Inflammatory macrophage (primary cell): ENCODE data around the gene AATK.

Experiments used
- DNase-seq, 2 donors: peaks; one replicate each; pipeline ENCODE4 v3.0.0-alpha.2; 2020 to 2022

The AATK gene

DNA sequence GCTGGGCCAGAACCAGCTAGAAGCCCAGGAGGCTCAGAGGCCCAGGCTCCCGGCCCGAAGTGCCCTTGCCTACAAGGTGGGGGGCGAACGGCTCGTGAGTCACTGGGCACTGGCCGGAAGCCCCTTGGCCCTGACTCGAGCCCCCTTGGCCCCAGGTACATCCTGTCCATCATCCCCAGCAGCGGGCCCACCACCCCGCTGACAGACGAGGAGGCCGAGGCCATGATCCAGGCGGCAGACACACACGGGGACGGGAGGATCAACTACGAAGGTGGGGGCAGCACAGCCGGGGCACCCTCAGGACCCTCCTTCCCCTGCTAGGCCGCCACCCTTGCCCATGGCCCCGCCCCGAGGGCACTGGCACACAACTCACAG, 15.8 kb upstream of the AATK start:
- DNase-seq, result no peak

DNA sequence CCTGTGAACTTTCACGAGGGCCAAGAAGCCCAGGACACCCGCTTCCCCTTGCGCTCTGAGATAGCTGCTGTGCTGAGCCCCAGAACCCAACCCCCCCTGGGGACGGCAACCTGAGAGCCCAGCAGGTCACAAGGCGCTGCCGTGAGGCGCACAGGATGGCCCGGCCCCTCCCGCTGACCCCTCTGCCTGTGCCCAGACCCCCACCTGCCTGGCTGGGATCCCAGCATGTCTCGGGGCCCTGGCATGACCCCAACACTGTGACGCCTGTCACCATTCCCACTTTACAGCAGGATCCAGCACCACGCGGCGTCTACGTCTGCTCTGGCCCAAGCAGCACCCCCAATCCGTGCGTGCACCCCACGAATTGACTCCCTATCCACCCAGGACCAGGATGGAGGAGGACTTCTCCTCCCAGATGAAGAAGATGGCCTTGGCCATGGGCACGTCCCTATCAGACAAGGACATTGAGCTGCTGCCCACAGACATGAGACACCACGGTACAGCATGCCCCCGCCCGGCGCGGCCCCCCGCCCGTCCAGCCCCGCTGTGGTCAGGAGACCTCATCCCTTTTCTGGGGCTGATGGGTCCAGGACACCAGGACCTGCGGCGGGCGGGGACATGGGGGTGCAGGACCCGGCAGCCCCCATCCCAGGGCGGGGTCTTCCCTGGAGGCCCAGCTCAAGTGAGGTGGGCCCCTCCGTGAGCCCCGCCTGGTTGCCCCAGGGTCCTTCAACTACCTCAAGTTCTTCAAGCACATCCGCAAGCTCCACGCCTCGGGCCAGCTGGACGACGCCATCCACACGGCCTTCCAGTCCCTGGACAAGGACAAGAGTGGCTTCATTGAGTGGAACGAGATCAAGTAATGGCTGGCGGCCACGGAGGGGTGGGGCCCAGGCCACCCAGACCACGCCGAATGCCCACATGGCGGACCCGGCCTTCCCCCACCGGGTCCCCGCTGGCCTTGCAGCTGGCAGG, 15.1 kb upstream of the AATK start:
- no peak for DNase-seq

DNA sequence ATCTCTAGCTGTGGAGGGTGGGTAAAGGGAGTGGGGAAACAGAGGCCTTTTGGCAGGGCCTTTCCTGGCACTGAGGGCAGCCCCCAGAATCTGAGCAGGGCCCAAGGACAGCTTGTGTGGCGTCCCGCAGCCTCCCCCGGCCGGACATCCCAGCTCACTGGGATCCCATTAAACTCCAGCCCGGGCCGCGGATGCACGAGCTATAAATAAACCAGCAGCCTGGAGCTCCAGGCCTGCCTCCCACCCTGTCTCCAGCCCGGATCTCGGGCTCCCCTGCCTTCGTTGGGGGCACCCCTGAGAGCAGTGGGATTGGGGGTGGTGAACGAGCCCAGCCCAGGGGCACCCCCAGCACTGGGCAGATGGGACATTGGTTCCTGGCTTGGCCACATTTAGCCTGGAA, 13.8 kb upstream of the AATK start:
- no peak for DNase-seq

DNA sequence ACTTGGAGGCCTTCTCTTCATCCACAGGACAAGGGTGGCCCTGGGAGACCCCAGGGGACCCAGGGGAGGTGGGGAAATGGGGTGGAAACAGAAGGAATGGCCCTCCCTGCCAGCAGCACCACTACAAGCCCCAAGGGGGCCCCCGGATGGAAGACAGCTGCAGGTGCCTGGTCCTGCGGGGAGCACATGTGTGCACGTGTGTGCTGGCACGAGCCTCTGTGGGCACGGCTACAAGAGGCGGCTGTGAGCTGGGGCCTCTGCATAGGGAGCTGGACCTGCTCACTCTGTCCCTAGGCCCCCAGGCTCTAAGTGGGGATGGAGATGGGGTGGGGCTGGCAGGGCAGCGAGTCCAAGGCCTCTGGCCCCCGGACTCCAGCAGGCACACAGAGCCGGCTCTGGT, 13.2 kb upstream of the AATK start:
- DNase-seq, result no peak

DNA sequence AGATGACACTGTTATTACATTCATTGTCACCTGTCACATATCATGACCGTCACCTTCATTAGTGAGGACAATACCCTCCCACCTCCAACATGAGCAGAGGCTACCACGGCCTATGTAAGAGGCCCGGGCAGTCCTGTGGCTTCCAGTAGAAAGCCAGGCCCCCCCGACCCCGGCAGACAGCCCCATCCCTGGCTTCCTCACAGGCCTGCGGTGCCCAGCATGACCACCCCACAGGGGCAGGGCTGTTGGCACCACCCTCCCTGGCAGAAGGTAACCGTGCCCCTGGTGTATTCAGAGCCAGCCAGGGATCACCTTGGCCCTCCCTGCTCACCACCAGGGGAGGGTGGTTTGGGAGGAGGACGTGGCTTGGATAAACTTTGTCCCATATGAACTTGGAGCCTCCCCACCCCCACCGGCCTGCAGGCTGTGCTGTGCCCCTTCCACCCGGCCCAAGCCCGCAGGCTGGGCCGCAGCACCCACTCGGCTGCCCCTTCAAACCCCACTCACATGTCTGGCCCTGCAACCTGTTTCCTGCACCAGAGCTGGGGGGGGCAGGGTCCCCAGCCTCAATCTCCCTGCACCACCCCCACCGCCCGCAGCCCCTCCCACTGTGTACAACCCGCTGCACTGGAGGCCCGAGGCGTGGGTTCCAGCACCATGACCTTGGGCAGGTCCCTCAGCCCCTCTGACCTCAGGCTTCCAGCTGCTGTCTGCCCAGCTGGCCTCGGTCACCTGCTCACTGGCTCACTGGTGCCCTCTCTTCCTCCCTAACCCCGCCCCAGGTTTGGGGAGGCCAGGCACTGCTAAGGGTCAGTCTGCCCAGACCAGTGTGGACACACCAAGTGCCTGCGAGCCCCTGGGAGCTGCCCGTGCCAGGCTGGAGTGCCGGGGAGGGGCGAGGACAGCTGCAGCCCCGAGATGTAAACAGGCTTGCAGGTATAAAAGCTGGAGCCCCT, 12.4 kb upstream of the AATK start:
- DNase-seq, result no peak

DNA sequence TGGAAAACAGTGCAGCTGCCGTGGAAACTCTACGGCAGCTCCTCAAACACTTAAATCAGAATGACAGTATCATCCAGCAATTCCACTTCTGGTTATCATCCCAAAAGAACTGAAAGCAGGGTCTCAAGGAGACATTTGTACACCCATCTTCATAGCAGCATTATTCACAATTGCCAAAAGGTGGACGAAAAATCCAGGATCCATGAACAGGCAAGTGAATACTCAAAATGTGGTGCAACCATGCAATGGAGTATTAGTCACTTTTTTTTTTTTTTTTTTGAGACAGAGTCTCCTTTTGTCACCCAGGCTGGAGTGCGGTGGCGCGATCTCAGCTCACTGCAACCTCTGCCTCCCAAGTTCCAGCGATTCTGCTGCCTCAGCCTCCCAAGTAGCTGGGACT, 10.6 kb upstream of the AATK start:
- DNase-seq, result peak in 1 of 2 donors; percentile 39

DNA sequence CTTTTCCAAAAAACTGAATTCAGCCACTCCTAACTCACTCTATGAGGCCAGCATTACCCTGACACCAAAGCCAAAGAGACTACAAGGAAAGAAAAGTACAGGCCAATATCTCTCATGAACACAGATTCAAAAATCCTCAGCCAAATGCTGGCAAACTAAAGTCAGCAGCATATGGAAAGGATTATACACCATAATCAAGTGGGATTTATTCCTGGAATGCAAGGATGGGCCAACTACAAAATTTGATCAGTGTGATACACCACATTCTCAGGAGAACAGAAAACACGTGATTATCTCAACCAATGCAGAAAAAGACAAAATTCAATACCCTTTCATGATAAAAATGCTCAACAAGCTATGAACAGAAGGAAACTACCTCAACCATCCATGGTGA, 7.7 kb upstream of the AATK start:
- DNase-seq, result no peak

DNA sequence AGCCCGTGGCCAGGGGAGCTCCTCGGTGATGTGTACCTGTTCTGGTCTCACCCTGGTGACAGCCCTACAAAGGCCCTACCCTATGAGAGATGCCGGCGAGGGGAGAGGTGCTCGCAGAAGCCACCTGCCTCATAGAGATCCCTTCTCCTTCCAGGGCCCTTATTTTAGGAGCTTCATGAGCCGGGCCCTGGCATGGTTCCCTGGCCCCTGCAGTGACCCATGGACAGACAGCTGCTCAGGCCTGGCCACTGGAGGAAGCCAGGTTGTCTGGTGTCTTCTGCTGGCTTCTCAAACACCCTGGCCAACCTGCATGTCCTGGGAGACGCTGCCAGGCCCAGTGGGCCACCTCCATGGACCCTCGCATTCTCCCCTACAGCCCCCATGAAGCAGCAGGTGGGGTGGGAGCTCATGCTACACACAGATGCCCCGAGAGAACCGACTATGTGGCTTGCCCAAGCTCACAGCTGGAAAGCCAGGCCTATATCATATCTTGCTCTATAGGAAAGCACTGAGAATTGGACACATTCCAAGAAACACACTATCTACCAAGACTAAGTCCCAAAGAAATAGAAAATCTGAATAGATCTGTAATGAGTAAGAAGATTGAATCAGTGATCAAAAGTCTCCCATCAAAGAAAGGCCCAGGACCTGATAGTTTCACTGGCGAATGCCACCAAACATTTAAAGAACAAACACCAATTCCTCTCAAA, 7.2 kb upstream of the AATK start:
- no peak for DNase-seq

DNA sequence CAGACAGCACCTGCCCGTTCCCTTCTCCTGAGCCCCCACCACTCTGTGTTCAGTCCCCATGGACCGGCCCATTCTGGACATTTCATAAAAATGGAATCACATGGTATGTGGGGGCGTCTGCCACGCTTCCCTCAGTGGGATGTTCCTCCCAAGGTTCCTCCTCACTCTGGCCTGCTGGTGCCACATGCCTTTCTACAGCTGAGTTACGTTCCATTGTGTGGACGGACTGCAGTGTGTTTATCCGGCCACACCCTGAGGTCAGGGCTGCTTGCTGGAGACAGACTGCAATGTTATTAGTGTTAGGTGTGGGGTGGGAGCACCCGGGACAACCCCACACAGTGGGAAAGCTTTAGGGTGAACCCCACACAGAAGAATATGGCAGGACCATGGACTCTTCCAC, 5.9 kb upstream of the AATK start:
- DNase-seq, result peak; percentile 67 to 85

DNA sequence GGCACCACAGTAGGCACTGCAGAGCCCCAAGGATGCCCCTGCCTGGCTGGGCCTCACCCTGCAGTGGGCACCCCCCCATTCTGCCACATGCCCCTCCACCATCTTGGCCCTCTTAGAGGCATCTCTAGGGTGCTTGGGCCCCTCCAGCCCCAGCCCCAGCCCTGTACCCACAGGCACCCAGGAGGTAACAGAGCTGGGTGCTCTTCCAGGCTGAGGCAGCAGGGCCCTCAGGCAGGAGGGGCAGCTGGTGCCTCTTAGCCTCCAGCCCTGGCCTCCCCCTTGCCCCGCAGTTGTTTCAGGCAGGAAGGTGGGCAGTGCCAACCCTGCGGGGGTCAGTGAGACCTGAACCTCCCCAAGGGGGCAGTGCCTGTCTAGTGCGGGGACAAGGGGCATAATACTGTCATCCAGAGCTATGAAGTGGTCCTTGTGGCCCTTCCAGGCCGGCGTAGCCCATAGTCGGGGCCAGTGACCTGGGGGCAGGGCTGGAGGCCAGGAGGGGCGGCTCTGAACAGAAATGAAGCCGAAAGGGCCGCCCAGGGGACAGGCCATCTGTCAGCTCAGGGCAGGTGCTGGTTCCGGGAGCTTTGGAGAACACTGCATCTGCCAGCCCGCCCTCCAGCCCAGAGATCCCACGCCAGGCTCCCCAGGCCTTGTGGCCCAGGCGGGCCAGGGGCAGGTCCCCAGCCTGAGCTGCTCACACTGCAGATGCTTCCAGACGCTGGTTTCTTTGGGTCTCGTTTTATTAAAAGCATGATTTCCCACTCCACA, 4.9 kb upstream of the AATK start:
- DNase-seq, result no peak

DNA sequence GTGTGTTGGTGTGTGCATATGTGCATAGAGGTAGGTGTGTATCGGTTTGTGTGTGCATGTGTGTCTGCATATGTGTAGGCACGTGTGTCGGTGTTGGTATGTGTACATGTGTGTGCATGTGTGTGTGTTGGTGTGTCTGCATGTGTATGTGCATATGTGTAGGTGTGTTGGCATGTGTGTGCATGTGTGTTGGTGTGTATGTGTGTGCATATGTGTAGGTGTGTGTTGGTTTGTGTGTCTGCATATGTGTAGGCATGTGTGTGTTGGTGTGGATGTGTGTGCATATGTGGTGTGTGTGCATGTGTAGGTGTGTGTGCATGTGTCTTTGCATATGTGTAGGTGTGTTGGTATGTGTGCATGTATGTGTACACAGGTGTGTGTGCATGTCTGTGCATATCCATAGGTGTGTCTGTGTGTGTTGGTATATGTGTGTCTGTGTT, 3.9 kb upstream of the AATK start:
- DNase-seq, result no peak

DNA sequence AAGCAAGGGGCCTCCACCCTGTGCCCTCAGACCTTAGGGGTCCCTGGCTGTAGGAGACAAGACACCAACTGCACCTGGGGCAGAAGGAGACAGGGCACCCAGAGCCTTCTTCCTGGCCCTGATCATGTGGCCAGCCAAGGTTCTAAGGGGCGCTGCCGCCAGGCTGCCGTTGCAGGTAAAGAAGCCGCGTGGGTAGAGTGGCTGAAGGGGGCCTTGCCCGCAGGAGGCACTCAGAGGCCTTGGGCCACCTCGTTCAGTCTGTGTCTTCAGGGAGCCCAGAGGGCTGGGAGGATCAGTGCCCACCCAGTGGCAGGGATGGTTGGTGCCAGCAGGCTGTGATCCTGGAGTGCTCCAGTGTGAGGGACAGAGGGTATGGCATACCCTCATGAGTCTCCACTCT, 1.6 kb upstream of the AATK start:
- DNase-seq, result no peak

DNA sequence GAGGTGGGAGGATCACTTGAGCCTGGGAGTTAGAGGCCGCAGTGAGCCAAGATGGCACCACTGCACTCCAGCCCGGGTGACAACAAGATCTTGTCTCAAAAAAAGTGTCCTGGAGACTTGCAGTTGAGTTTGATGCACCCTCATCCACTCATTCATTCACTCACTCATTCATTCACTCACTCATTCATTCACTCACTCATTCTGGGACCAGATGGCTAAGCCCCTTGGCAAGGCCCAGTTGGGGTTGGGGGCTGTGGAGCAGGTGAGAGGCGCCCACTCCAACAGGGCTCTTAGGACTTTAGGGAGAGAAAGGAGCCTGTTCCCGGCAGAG, 1.1 kb upstream of the AATK start:
- DNase-seq, result no peak

DNA sequence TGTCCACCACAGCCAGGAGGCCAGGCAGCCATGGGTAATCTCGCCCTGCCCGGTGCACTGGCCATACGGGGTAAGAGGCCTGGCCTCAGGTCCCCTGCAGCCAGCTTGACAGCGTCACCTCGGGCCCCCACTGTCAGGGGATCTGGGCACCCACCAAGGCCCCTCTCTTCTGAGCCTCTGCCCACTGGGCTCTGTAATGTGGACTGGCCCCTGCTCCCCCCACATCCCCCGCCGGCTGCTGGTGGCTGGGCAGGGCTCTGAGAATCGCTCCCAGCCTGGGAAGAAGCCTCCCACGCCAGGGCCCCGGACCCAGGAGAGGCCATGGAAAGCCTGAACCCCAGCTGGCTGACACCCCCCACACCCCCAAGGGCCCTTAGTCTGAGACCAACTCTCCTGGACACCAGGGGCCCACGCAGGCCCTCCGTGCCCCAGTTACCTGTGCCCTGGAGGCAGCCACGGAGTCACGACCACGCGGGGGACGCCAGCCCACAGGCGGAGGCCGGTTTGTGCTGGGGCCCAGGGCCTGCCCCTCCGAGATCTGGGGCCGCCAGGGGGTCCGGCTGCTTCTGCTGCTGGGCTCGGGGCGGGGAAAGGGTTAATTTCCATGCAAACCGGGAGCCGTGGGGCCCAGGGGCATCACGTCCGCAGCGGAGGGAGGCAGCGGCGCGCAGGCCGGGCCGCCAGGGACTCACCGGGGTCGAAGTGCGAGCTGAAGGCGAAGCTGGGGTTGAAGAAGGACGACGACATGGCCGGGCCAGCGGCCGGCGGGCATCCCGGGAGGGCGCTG, 582 bp downstream of the AATK start, which contains the start of gene PVALEF:
Gene PVALEF (plus strand): TSS at position 262 of the 787 bp plus-strand sequence. CDS start 15,720 bp downstream, outside the sequence.
- DNase-seq, result no peak

DNA sequence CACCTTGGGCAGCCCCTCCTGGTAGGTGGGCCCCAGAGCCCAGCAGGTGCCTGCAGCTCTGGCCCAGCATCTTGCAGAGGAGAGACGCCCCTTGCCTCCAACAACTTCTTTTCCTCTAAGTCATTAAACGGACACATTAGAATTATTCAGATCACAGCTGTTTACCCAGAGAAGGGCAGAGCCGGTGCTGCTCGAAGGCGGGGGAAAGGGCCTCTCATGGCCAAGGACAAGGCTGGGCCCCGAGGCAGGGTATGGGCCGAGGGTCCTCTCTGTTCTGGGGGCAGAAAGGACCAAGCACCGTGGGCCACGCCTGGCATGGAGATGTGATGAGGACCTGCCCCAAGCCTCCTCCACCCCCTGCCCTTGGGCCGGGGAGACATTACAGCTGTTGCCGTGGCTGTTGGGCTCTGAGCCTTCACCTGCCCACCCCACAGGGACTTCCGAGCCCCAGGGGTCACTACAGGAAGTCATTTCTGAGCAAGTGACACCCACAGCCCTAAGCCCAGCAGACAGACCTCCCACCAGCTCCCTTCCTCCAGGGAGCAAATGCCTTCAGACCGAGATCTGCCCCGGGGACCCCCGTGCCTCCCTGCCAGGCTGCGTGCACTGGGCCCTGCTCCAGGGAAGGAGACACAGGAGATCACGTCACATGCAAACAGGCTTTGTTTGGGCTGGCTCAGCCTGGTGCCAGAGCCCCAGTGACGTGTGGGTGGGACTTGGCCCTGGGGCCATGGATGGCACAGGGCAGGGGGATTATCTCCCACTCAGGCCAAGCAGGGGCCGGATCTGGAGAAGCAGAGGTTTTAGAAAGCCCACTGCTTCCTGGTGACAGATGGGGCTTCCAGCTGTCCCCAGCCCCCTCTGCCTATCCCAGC, 1.4 kb downstream of the AATK start:
- no peak for DNase-seq

DNA sequence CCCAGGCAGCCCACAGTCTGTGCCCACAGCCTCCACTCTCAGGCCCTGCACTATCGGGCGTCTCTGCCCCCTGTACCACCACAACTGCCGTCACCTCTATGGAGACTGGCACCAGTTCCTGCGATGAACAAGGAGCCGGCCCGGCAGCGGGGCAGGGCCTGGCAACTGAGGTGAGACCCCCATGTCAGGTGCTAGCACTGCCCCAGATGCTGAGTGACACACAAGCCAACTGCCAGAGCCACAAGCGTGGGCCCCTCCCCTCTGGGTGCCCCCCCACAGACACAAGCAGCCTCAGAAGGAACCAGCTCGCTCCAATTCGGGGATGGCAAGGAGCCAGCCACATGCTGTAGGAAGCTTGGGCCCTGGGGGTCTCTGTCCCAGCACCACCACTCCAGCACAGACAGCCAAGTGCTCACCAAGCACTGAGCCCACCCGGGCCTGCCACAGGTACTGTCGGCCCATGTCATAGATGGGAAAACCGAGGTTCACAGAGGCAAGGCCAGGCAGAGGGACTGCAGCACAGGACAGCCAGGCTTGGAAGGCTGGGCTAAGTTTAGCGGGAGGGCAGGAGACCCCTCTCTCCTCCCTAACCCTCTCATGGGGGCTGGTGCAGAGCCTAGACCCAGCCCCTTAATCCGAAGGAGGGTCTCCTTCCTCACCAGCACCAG, 2.2 kb downstream of the AATK start:
- no peak for DNase-seq

DNA sequence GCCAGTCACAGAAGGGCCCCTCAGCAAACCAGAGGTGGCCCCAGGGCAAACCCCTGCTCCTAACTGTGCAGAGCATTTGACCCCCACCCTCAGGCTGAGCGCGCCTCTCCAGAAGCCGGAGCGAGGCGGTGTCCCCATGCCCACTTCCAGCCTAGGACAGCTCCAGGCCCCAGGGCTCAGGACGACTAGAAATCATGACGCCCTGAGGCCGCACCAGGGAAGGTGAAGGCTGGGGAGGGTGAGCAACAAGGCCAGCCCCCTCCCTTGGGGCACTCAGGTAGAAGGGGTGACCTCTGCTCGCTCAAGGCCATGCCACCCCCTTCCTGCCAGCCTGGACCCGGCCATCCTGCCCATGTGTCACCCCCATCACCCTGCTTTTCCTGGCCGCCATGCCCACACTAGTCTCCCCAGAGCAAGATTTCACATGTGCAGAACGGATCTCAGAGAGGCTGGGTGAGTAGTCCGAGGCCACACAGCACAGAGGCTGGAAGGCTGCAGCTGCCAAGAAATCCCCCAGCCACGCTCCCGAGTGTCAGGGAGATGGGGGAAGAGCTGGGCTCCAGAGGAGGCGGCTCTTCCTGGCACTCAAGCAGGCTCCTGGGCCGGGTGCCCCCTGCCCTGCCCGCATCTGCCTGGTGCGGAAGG, 2.8 kb downstream of the AATK start:
- no peak for DNase-seq

DNA sequence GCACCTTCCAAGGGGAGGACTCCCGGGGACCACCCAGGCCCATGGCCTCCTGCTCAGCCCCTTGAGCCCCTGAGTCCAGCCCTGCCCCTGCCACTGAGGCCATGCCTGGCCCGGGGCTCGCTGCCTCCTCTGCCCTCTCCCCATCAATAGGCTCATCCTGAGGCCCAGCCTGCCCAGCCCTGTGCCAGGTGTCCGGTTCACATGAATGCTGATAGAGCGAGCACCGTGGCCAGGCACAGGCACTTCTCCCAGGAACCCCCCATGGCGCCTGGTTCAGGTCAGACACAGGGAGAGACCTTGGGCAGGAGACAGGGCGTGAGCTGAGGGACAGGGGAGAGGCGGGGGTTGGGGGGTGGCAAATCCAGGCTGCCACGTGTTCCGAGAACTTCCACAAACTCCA, 3.5 kb downstream of the AATK start:
- no peak for DNase-seq

DNA sequence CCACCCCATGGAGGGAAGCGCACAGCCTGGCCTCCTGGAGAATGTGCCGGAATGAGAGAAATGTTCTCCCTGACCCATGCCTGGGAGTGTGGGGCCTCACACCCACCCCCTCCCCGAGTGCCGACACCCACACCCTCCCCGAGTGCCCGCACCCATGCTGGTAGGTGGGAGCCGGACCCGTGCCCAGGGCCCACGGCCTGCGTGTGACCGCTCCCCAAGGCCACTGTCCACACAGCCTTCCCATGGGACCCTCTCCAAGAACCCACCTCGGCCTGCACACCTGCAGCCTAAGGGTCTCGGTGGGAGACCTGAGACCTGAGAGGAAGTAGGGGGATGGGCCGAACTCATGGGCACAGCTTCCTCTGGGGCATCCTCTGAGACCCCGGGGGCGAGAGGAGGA, 4.0 kb downstream of the AATK start:
- no peak for DNase-seq
